ENCODE results near the gene GTF2F2.

Gene GTF2F2

DNA sequence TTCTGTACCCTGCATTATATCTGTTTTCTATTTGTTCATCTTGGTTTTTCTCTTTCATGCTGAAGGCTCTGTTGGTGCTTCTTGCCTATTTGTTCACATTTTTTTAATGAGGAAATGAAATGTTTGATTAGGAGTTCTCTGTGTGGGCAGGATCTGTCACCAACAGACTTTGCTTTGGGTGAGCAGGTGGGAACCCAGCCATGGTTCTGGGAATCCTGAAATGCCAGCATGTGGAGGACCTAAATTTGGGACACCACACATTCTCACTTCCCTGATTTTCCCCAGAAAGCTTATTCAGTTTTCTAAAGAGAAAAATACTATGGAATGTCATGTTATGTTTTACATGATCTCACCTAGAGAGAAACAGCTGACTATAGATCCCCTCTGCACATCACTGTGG lies 186.7 kb downstream of the GTF2F2 start:
- DNase-seq = no peak

GRCh38 chr13:45310341-45311131 lies 190.2 kb downstream of the GTF2F2 start:
- DNase-seq = no peak

DNA sequence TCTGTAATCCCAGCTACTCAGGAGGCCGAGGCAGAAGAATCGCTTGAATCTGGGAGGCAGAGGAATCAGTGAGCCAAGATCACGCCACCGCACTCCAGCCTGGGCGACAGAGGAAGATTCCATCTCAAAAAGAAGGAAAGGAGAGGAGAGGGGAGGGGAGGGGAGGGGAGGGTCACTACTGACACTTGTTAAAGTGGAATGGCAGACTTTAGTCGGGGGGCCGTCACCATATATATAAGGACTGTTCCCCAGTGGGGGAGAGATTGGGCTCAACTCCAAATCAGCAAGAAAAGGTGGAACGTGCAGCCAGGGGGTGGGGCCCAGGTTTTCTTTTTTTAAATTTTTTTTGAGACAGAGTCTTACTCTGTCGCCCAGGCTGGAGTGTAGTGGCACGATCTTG lies 194.5 kb downstream of the GTF2F2 start:
- DNase-seq = no peak

DNA sequence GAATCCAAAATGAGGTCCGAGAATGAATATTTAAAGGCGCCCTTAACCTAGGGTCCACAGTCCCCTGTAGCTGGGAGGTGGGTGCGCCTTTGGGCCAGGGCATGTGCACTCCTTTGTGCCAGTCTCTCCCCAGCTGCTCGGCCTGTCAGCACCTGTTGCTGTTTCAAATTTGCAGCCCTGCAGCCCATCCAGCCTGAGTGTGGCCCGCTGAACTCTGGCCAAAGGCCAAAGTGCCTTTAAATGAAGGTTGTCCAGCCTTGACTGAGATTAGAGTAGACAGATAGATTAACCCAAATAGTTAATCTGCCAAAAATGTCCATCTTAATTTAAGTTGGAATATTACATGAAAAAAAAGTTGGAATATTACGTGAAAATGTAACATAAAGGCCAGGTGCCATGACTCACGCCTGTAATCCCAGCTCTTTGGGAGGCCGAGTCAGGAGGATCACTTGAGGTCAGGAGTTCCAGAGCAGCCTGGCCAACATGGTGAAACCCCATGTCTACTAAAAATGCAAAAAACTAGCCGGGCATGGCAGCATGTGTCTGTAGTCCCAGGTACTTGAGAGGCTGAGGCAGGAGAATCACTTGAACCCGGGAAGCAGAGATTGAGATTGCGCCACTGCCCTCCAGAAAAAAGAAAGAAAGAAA lies 195.3 kb downstream of the GTF2F2 start:
- no peak for DNase-seq

GRCh38 chr13:45316338-45316737 lies 196.0 kb downstream of the GTF2F2 start:
- no peak for DNase-seq

GRCh38 chr13:45316996-45317395 lies 196.7 kb downstream of the GTF2F2 start:
- no peak for DNase-seq

GRCh38 chr13:45320876-45321629 lies 200.7 kb downstream of the GTF2F2 start:
- no peak for DNase-seq

DNA sequence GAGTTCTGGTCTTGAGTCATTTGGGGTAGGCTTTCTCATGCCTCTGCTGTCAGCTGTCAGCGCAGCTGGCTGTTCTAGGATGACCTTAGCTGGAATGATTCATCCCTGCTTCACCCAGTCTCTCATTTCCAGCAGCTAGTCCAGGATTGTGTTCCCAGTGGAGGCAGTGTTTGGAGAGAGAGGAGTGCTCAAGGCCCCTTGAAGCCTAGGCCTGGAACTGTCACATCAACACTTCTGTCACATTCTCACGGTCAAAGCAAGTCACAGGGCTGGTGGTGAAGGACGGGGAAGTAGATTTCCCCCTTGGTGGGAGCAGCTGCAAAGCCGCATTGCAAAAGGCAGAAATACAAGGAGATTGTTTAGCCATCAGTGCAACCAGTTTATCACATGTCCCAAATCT lies 205.5 kb downstream of the GTF2F2 start:
- DNase-seq = no peak

DNA sequence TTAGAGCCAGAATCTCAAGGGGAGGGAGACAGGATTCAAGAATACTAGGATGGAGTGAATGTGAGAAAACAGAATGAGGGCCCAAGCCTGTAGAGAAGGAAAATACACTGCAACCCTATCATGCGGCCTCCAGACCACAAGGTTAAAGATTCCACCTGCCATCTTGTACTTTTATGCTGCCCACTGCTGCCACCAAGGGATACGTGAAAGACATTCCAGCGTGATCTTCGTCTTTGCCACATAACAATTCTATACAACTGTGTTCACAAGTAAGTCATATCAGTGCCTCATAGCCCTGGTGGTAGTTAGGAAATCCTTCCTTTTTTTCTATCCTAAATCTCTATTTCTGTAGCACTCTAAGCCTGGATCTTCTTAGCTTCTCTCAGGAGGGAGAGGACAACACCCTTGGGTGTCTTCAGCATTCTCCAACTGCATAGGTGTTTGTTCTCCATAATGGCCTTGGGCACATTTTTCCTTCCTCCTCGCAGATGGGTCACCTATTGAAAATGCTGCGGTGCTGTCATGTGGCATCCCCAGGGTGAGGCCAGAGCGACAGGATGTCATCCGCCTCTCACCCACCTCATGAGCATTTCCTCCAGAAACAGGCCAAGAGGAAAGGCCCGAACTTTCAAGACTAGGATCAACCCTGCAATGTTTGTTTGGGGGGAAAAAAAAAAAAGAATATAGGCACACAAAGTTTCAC lies 207.1 kb downstream of the GTF2F2 start:
- DNase-seq = no peak

- DNase-seq = no peak
These were observed 208.4 kb downstream of the GTF2F2 start for GRCh38 chr13:45328661-45329111.

- DNase-seq = no peak
These were observed 210.9 kb downstream of the GTF2F2 start for GRCh38 chr13:45331123-45331619.

GRCh38 chr13:45331692-45332035 lies 211.4 kb downstream of the GTF2F2 start:
- DNase-seq = no peak

DNA sequence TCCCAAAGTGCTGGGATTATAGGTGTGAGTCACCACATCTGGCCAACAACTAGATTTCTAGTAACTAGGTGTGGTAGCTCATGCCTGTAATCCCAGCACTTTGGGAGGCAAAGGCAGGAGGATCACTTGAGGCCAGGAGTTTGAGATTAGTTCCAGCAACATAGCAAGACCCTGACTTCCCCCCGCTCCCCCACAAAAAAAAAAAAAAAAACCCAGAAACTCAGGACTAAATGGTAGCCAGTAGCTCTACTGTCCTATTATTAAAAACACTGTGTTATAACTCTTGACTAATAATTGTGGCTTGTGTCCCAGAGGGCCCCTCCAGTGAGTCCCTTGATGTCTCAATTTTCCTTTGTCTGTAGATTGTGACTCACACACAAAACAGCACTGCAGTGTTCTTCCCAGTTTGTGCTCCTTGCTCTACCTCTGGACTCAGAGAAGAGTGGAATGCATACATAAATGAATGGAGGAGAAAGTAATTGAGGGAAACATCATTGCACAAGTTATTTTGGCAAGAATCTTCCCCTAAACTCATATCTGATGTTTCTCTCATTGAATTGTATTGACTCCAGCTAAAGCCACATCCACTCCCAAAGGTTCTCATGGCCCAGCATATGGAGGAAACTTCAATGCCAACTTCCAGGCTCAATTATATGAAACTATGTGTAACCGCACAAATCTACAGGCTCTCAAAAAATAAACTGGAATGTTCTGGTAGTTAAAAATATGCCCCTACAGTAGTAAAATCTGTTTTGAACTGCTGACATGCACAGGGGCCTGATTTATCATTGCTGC lies 211.9 kb downstream of the GTF2F2 start:
- no peak for DNase-seq

DNA sequence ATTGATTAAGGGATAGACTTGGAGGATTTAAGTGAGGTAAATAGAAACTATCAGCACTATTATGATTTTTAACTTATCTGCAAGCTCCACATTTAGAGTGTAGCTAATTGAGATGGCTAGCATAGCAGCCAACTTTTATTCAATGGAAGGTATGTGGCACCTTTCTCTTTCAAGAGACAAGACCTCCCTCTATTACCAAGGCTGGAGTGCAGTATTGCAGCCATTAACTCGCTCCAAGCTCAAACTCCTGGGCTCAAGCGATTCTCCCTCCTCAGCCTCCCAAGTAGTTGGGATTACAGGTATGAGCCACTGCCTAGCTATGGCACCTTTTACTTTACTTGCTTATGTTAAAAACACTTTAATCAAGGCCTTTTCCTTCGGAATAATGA lies 212.5 kb downstream of the GTF2F2 start:
- DNase-seq = no peak

GRCh38 chr13:45333251-45333976 lies 213.1 kb downstream of the GTF2F2 start:
- no peak for DNase-seq

Measured in activated effector memory CD4-positive, alpha-beta T cell treated with Interleukin-2 at 50 U/mL for 16 hours (primary cell).